ENCODE data around the gene NUPR1.

The NUPR1 gene, protein sequence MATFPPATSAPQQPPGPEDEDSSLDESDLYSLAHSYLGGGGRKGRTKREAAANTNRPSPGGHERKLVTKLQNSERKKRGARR

DNA sequence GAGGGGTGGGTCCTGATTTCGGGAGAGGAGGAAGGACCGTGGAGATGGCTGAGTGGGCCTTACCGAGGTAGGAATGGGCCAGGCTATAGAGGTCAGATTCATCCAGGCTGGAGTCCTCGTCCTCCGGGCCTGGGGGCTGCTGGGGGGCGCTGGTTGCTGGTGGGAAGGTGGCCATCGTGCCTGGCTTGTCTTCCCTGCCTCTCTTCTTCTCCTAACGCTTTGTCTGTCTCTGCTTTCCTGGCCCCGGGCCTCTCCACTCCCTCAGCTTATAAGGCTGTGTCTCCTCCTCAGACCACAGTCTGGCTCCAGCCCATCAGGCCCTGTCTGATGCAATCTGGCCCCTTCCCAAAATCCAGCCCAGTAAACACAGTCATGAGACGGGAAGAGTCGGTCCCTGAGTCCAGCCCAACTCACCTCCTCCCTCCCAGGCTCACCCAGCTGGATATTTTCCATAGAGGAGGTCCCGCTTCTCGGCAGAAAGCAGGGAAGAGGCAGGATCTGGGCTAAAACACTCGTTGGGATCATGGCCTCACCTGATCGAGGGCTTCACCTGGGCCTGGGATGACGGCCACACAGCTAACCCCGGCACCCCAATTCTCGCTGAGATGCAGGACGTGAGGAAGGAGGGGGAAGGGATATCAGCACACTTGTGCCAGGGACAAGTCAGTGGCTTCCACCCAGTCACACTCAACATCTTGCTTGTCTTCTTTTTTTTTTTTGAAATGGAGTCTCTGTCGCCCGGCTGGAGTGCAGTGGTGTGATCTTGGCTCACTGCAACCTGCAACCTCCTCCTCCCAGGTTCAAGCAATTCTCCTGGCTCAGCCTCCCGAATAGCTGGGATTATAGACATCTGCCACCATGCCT lies at the start of gene NUPR1:
NUPR1 (minus strand) TSS at position 242 of the 864 bp plus-strand sequence; CDS start at position 175, 67 bp downstream.
- Histone ChIP-seq H3K27me3 (ENCODE audit: control insufficient read depth, insufficient read depth, low read length) (no peaks in the 10 kb centered on the region), H3K36me3 (ENCODE audit: control insufficient read depth, insufficient read depth, low read length) (no peaks in the 10 kb centered on the region), H3K9ac (ENCODE audit: low read length) (no peak within 1 kb of the TSS), H3K9me3 (ENCODE audit: control insufficient read depth, insufficient read depth, low read depth, low read length) (no peaks in the 10 kb centered on the region), H3K4me3 (ENCODE audit: low read depth, low read length) (no peak within 1 kb of the TSS), H3K27ac (ENCODE audit: low read depth, low read length) (no peak within 1 kb of the TSS), H3K4me1 (ENCODE audit: control insufficient read depth, insufficient read depth, low read length) (no peaks in the 10 kb centered on the region)

DNA sequence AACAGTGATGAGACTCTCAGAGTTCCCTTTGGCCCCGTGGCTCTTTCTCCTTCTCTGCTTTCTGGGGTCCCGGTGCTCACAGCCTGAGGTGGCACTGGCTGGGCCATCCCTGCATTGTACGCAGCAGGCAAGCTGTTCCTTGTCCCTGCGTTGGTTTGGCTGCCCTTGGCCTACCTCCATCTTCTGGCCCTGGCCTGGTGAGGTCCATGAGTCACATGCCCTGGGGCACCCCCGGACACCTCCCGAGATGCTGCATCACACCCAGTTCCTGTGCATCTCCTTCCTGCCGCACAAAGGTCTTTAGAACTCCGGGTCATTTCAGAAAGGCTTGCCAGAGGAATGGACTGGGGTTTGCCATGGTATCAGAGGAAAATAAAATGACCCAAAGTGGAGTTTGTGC lies 48.6 kb upstream of the NUPR1 start:
- peaks cover 50% of the 10 kb centered on the region for H3K36me3 ChIP-seq (ENCODE audit: control insufficient read depth, insufficient read depth, low read length)
- no peak overlapping the region for H3K27ac ChIP-seq (ENCODE audit: low read depth, low read length)
- H3K4me1 ChIP-seq (ENCODE audit: control insufficient read depth, insufficient read depth, low read length) = no peaks in the 10 kb centered on the region
- H3K9ac ChIP-seq (ENCODE audit: low read length) = no peak overlapping the region
- no peaks in the 10 kb centered on the region for H3K27me3 ChIP-seq (ENCODE audit: control insufficient read depth, insufficient read depth, low read length)
- no peaks in the 10 kb centered on the region for H3K9me3 ChIP-seq (ENCODE audit: control insufficient read depth, insufficient read depth, low read depth, low read length)
- no peak overlapping the region for H3K4me3 ChIP-seq (ENCODE audit: low read depth, low read length)

DNA sequence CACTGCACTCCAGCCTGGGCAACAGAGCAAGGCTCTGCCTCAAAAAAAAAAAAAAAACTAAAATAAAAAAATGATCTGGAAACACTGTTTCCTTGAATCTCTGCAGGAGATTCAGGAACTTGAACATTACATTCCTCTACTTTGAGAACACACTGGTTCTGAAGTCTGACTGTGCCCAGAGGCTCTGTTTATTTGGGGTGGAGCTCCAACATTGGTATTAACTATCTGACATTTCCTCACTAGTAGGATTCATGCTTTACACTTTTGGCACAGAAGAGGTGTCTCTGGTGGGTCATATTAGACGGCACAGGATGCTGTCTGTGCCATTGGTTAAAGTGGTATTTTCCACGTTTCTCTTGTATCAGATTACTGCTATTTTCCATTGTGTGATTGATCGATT lies 47.7 kb upstream of the NUPR1 start:
- H3K4me3 ChIP-seq (ENCODE audit: low read depth, low read length) = no peak overlapping the region
- H3K36me3 ChIP-seq (ENCODE audit: control insufficient read depth, insufficient read depth, low read length) = peaks cover 53% of the 10 kb centered on the region
- no peak overlapping the region for H3K9ac ChIP-seq (ENCODE audit: low read length)
- no peak overlapping the region for H3K27ac ChIP-seq (ENCODE audit: low read depth, low read length)
- no peaks in the 10 kb centered on the region for H3K4me1 ChIP-seq (ENCODE audit: control insufficient read depth, insufficient read depth, low read length)
- no peaks in the 10 kb centered on the region for H3K9me3 ChIP-seq (ENCODE audit: control insufficient read depth, insufficient read depth, low read depth, low read length)
- H3K27me3 ChIP-seq (ENCODE audit: control insufficient read depth, insufficient read depth, low read length) = no peaks in the 10 kb centered on the region

DNA sequence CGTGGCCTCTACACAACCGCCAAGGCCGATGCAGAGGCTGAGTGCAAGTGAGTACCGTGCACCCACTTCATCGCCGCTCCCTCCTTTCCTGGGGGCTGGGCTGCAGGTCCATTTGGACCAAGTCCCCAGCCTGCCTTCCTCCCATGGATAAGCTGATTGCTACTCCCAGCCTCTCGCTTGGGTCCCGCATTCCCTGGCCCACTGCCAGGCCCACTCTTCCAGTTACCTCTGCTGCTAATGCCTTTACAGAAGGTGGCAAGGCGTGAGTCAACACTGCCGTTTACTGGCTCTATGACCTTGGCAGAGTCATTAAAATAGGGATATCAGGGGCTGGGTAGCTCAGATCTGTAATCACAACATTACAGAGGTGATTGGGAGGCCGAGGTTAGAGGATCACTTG lies 46.9 kb upstream of the NUPR1 start:
- no peak overlapping the region for H3K9ac ChIP-seq (ENCODE audit: low read length)
- H3K4me3 ChIP-seq (ENCODE audit: low read depth, low read length) = no peak overlapping the region
- no peak overlapping the region for H3K27ac ChIP-seq (ENCODE audit: low read depth, low read length)
- H3K27me3 ChIP-seq (ENCODE audit: control insufficient read depth, insufficient read depth, low read length) = no peaks in the 10 kb centered on the region
- no peaks in the 10 kb centered on the region for H3K9me3 ChIP-seq (ENCODE audit: control insufficient read depth, insufficient read depth, low read depth, low read length)
- peaks cover 49% of the 10 kb centered on the region for H3K36me3 ChIP-seq (ENCODE audit: control insufficient read depth, insufficient read depth, low read length)
- no peaks in the 10 kb centered on the region for H3K4me1 ChIP-seq (ENCODE audit: control insufficient read depth, insufficient read depth, low read length)

DNA sequence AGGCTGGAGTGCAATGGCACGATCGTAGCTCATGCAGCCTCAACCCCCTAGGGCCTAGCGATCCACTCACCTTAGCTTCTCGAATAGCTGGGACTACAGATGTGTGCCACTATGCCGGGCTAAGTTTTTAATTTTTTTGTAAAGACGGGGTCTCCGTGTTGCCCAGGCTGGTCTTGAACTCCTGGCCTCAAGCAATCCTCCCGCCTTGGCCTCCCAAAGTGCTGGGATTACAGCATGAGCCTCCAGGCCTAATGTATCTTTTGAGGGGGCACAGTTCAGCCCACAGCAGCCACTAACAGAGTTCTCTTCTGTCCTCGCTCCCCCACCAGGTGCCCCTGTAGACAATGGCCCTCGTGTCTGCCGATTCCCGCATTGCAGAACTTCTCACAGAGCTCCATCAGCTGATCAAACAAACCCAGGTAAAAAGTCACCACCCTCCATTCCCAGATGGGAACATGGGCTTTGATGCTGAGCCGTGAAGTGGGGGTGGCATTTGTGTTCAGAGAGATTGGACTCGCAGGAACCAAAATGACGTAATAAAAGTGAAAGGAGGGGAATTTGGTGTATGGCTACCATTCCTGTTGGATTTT lies 42.0 kb upstream of the NUPR1 start:
- no peak overlapping the region for H3K27ac ChIP-seq (ENCODE audit: low read depth, low read length)
- no peaks in the 10 kb centered on the region for H3K27me3 ChIP-seq (ENCODE audit: control insufficient read depth, insufficient read depth, low read length)
- no peaks in the 10 kb centered on the region for H3K4me1 ChIP-seq (ENCODE audit: control insufficient read depth, insufficient read depth, low read length)
- peaks cover 26% of the 10 kb centered on the region for H3K36me3 ChIP-seq (ENCODE audit: control insufficient read depth, insufficient read depth, low read length)
- no peaks in the 10 kb centered on the region for H3K9me3 ChIP-seq (ENCODE audit: control insufficient read depth, insufficient read depth, low read depth, low read length)
- no peak overlapping the region for H3K4me3 ChIP-seq (ENCODE audit: low read depth, low read length)
- H3K9ac ChIP-seq (ENCODE audit: low read length) = no peak overlapping the region

DNA sequence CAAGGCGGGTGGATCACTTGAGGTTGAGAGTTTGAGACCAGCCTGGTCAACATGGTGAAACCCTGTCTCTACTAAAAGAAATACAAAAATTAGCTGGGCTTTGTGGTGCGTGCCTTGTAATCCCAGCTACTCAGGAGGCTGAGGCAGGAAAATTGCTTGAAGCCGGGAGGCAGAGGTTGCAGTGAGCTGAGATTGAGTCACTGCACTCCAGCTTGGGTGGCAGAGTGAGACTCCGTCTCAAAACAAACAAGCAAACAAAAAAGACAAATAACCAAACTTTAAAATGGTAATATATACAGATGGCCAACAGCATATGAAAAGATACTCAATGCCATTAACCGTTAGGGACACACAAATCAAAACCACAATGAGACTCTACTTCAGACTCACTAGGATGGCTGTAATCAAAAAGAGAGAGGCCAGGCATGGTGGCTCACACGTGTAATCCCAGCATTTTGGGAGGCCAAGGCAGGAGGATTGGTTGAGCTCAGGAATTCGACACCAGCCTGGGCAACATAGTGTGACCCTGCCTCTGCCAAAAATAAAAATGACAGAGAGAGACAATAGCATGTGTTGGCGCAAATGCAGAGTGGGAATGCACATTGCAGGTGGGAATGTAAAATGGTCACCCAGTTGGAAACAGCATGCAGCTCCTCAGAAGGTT lies 36.8 kb upstream of the NUPR1 start:
- H3K9ac ChIP-seq (ENCODE audit: low read length) = no peak overlapping the region
- no peaks in the 10 kb centered on the region for H3K9me3 ChIP-seq (ENCODE audit: control insufficient read depth, insufficient read depth, low read depth, low read length)
- H3K27me3 ChIP-seq (ENCODE audit: control insufficient read depth, insufficient read depth, low read length) = no peaks in the 10 kb centered on the region
- H3K27ac ChIP-seq (ENCODE audit: low read depth, low read length) = no peak overlapping the region
- H3K4me3 ChIP-seq (ENCODE audit: low read depth, low read length) = no peak overlapping the region
- no peaks in the 10 kb centered on the region for H3K36me3 ChIP-seq (ENCODE audit: control insufficient read depth, insufficient read depth, low read length)
- peaks cover 19% of the 10 kb centered on the region; the same call in 1 of the 2 replicates for H3K4me1 ChIP-seq (ENCODE audit: control insufficient read depth, insufficient read depth, low read length)

DNA sequence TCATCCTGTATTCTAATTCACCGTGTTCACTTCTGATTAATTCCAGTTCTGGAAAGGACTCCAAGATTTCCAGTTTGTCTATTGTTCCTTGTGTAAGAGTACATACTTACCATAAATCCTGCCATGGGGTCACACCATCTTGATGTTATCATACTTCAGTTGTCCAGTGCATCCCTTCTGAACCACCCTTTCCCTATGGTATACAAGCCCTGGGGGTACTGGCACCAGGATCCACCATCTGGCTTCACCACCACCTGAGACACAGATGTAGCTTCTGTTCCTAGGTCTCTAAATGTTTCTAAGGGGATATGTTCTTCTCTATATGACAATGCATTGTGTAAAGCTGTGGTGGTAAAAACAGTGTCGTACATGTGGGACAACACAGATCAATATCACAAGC lies 36.2 kb upstream of the NUPR1 start:
- no peak overlapping the region for H3K27ac ChIP-seq (ENCODE audit: low read depth, low read length)
- H3K27me3 ChIP-seq (ENCODE audit: control insufficient read depth, insufficient read depth, low read length) = no peaks in the 10 kb centered on the region
- H3K4me1 ChIP-seq (ENCODE audit: control insufficient read depth, insufficient read depth, low read length) = peaks cover 19% of the 10 kb centered on the region; the same call in 1 of the 2 replicates
- H3K9me3 ChIP-seq (ENCODE audit: control insufficient read depth, insufficient read depth, low read depth, low read length) = no peaks in the 10 kb centered on the region
- H3K9ac ChIP-seq (ENCODE audit: low read length) = no peak overlapping the region
- no peaks in the 10 kb centered on the region for H3K36me3 ChIP-seq (ENCODE audit: control insufficient read depth, insufficient read depth, low read length)
- no peak overlapping the region for H3K4me3 ChIP-seq (ENCODE audit: low read depth, low read length)

DNA sequence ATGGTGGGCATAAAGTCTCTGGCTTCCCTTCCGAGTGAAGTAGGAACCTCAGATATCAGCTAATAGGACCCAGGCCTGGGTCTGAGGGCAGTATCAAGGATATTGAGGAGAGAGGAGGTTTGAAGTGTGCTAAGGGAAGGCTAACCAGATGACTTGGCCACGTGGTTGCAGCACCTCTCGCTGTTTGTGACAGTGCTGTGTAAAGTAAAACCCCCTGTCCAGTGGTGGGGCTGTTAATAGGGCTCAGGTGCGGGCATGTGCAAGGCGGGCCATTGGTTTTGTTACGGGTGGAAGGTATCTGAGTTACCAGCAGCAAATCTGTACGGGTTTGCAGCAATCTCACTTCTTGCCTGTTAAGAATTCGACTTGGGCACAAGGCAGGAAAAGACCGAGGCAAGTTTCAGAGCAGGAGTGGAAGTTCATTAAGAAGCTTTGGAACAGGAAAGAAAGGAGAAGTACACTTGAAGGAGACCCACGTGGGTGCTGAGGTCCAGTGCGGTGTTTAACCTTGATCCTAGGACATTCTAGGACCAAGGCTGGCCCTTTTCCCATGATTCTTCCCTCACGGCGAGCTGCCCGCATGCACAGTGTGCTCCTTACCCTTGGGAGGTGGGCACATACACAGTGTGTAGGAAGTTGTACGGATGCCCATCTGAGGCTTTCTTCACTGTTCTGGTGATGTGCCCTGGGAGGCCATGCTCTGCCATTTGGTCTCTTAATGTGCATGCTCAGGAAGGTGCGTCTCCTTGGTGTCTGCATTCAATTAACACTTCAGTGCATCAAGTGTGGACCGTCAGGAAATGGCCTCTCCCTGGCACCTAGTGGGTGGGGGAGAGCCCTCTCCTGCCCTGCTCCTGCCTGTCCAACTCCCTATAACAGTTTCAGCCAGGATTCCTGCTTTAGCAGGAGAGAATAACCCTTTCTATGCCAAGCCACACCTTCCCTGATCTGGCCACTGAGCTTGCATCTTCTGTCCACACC lies 35.3 kb upstream of the NUPR1 start:
- no peak overlapping the region for H3K9ac ChIP-seq (ENCODE audit: low read length)
- H3K27me3 ChIP-seq (ENCODE audit: control insufficient read depth, insufficient read depth, low read length) = no peaks in the 10 kb centered on the region
- H3K27ac ChIP-seq (ENCODE audit: low read depth, low read length) = no peak overlapping the region
- H3K4me3 ChIP-seq (ENCODE audit: low read depth, low read length) = no peak overlapping the region
- H3K36me3 ChIP-seq (ENCODE audit: control insufficient read depth, insufficient read depth, low read length) = no peaks in the 10 kb centered on the region
- H3K4me1 ChIP-seq (ENCODE audit: control insufficient read depth, insufficient read depth, low read length) = peaks cover 19% of the 10 kb centered on the region; the same call in 1 of the 2 replicates
- H3K9me3 ChIP-seq (ENCODE audit: control insufficient read depth, insufficient read depth, low read depth, low read length) = no peaks in the 10 kb centered on the region

DNA sequence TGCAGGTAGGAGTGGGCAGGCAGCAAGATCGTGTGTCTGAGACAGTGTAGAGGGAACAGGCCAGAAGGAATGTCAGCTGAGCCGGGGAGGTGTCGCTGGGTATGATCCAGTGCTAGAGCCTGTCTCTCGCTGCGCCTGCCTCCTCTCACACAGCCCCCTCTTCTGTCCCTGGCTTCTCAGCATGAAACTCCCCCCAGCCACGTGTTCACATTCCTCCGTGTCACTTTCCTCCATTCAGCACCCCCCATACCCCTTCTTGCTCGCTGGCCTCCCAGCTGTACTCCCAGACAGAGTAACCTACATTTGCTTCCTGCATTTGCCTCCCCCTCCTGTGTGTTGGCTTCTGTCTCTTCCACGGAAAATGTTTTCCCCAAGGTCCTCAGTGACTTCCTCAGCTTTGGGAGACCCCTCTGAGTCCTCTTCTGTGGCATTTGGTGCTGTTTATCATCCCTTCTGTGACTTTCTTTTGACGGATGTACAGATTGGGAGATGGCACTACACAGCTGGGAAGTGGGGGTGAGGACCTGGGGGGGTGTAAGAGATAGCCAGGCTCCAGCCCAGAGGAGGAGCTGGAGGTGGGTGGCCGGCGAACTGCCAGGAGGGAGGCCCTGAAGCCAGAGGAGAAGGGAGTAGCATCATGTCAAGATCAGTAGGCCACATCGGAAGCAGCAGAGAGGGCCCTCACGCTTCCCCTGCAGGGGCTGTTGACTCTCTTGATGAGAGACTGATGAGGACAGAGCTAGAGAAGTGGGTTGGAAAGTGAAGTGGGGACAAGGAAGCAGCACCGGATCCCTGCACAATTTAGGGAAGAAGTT lies 34.1 kb upstream of the NUPR1 start:
- H3K36me3 ChIP-seq (ENCODE audit: control insufficient read depth, insufficient read depth, low read length) = no peaks in the 10 kb centered on the region
- H3K27me3 ChIP-seq (ENCODE audit: control insufficient read depth, insufficient read depth, low read length) = no peaks in the 10 kb centered on the region
- H3K9me3 ChIP-seq (ENCODE audit: control insufficient read depth, insufficient read depth, low read depth, low read length) = no peaks in the 10 kb centered on the region; the same call in 1 of the 2 replicates
- no peak overlapping the region for H3K9ac ChIP-seq (ENCODE audit: low read length)
- peaks cover 19% of the 10 kb centered on the region; the same call in 1 of the 2 replicates for H3K4me1 ChIP-seq (ENCODE audit: control insufficient read depth, insufficient read depth, low read length)
- H3K4me3 ChIP-seq (ENCODE audit: low read depth, low read length) = no peak overlapping the region
- no peak overlapping the region for H3K27ac ChIP-seq (ENCODE audit: low read depth, low read length)

Data from HUES6 (cell line).